Memory B cell (primary cell): ENCODE measurements around the gene TRO.

ENCODE experiments used
- ATAC-seq: fragments of 150-1000 bp; cut with Tn5 transposase; 2 replicates; pipeline ENCODE4 v1.10.0; 2021; ENCODE audit warnings: low read depth, mild to moderate bottlenecking, moderate library complexity
- DNase-seq, 2 donors: peaks; one replicate each; pipeline ENCODE4 v3.0.0; 2022; ENCODE audit warnings: low spot score in 2 of 2
- H3K27ac Mint-ChIP-seq: one replicate; pipeline ENCODE4 v1.8.0; 2022; ENCODE audit warnings: mild to moderate bottlenecking, moderate library complexity, mixed read lengths
- H3K27me3 Mint-ChIP-seq: one replicate; pipeline ENCODE4 v1.8.0; 2022; ENCODE audit warnings: mixed read lengths
- H3K36me3 Mint-ChIP-seq: one replicate; pipeline ENCODE4 v1.8.0; 2022; ENCODE audit warnings: mild to moderate bottlenecking, mixed read lengths
- H3K4me1 Mint-ChIP-seq: one replicate; pipeline ENCODE4 v1.8.0; 2022; ENCODE audit warnings: mixed read lengths
- H3K4me3 Mint-ChIP-seq: one replicate; pipeline ENCODE4 v1.8.0; 2022; ENCODE audit warnings: mild to moderate bottlenecking, moderate library complexity, mixed read lengths
- H3K9me3 Mint-ChIP-seq: one replicate; pipeline ENCODE4 v1.8.0; 2022; ENCODE audit warnings: mixed read lengths

Gene TRO

GRCh38 chrX:54933150-54933826, 12.7 kb downstream of the TRO start:
- Mint-ChIP-seq H3K4me1 (no peaks in the 10 kb centered on the region), H3K9me3 (no peaks in the 10 kb centered on the region), H3K4me3 (no peak overlapping the region), H3K27me3 (no peaks in the 10 kb centered on the region), H3K27ac (no peak overlapping the region), H3K36me3 (no peaks in the 10 kb centered on the region)
- ATAC-seq (no peak), DNase-seq (no peak)

- Mint-ChIP-seq H3K4me3 (no peak overlapping the region), H3K4me1 (no peaks in the 10 kb centered on the region), H3K36me3 (no peaks in the 10 kb centered on the region), H3K9me3 (no peaks in the 10 kb centered on the region), H3K27ac (no peak overlapping the region), H3K27me3 (no peaks in the 10 kb centered on the region)
- ATAC-seq: no peak
- DNase-seq: no peak
These were observed 13.4 kb downstream of the TRO start for GRCh38 chrX:54934058-54934457.

- Mint-ChIP-seq H3K27ac (no peak overlapping the region), H3K4me1 (no peaks in the 10 kb centered on the region), H3K4me3 (no peak overlapping the region), H3K9me3 (no peaks in the 10 kb centered on the region), H3K36me3 (no peaks in the 10 kb centered on the region), H3K27me3 (no peaks in the 10 kb centered on the region)
- DNase-seq: no peak
- no peak for ATAC-seq
These were observed 14.3 kb downstream of the TRO start for GRCh38 chrX:54934890-54935289.

- H3K4me3 Mint-ChIP-seq: no peak overlapping the region
These were observed 14.7 kb downstream of the TRO start for GRCh38 chrX:54935306-54935705.

GRCh38 chrX:54937416-54937815, 16.8 kb downstream of the TRO start:
- H3K27me3 Mint-ChIP-seq: no peaks in the 10 kb centered on the region
- H3K4me1 Mint-ChIP-seq: no peaks in the 10 kb centered on the region
- H3K9me3 Mint-ChIP-seq: no peaks in the 10 kb centered on the region
- H3K27ac Mint-ChIP-seq: no peak overlapping the region
- DNase-seq (no peak), ATAC-seq (no peak)
- H3K36me3 Mint-ChIP-seq: no peaks in the 10 kb centered on the region
- H3K4me3 Mint-ChIP-seq: no peak overlapping the region

More at GRCh38 chrX:54935306-54935705, 14.7 kb downstream of the TRO start:
- no peaks in the 10 kb centered on the region for H3K4me1 Mint-ChIP-seq
- no peaks in the 10 kb centered on the region for H3K36me3 Mint-ChIP-seq
- DNase-seq (no peak), ATAC-seq (no peak)
- H3K27ac Mint-ChIP-seq: no peak overlapping the region
- no peaks in the 10 kb centered on the region for H3K9me3 Mint-ChIP-seq
- no peaks in the 10 kb centered on the region for H3K27me3 Mint-ChIP-seq

- ATAC-seq: no peak
These were observed 24.2 kb downstream of the TRO start for GRCh38 chrX:54944816-54945215.

GRCh38 chrX:54945224-54945623, 24.6 kb downstream of the TRO start:
- Mint-ChIP-seq H3K36me3 (no peaks in the 10 kb centered on the region), H3K4me3 (no peak overlapping the region), H3K4me1 (no peaks in the 10 kb centered on the region), H3K27me3 (no peaks in the 10 kb centered on the region), H3K27ac (no peak overlapping the region), H3K9me3 (no peaks in the 10 kb centered on the region)
- ATAC-seq (no peak), DNase-seq (no peak)

More at GRCh38 chrX:54944816-54945215, 24.2 kb downstream of the TRO start:
- Mint-ChIP-seq H3K9me3 (no peaks in the 10 kb centered on the region), H3K27ac (no peak overlapping the region), H3K4me3 (no peak overlapping the region), H3K4me1 (no peaks in the 10 kb centered on the region), H3K27me3 (no peaks in the 10 kb centered on the region), H3K36me3 (no peaks in the 10 kb centered on the region)
- no peak for DNase-seq

GRCh38 chrX:54950730-54951375, 30.2 kb downstream of the TRO start:
- Mint-ChIP-seq H3K36me3 (no peaks in the 10 kb centered on the region), H3K9me3 (no peaks in the 10 kb centered on the region), H3K4me1 (no peaks in the 10 kb centered on the region)

GRCh38 chrX:54961750-54962149, 41.1 kb downstream of the TRO start:
- H3K9me3 Mint-ChIP-seq: no peaks in the 10 kb centered on the region
- H3K27ac Mint-ChIP-seq: no peak overlapping the region
- DNase-seq (no peak), ATAC-seq (no peak)
- H3K27me3 Mint-ChIP-seq: peaks cover 2% of the 10 kb centered on the region
- H3K4me1 Mint-ChIP-seq: no peaks in the 10 kb centered on the region
- H3K4me3 Mint-ChIP-seq: no peak overlapping the region
- H3K36me3 Mint-ChIP-seq: peaks cover 6% of the 10 kb centered on the region

More at GRCh38 chrX:54950730-54951375, 30.2 kb downstream of the TRO start:
- H3K27me3 Mint-ChIP-seq: no peaks in the 10 kb centered on the region
- DNase-seq: no peak
- H3K27ac Mint-ChIP-seq: peak overlapping the region; percentile 46
- no peak overlapping the region for H3K4me3 Mint-ChIP-seq
- no peak for ATAC-seq

GRCh38 chrX:54964766-54965497, 44.3 kb downstream of the TRO start:
- no peaks in the 10 kb centered on the region for H3K4me1 Mint-ChIP-seq
- peaks cover 1% of the 10 kb centered on the region for H3K9me3 Mint-ChIP-seq
- H3K36me3 Mint-ChIP-seq: peaks cover 3% of the 10 kb centered on the region
- H3K4me3 Mint-ChIP-seq: no peak overlapping the region
- H3K27me3 Mint-ChIP-seq: peaks cover 2% of the 10 kb centered on the region
- no peak overlapping the region for H3K27ac Mint-ChIP-seq
- ATAC-seq (no peak), DNase-seq (no peak)

- no peak overlapping the region for H3K4me3 Mint-ChIP-seq
- H3K27ac Mint-ChIP-seq: no peak overlapping the region
- no peak for ATAC-seq
- DNase-seq: no peak
- no peaks in the 10 kb centered on the region for H3K27me3 Mint-ChIP-seq
- peaks cover 2% of the 10 kb centered on the region for H3K36me3 Mint-ChIP-seq
- no peaks in the 10 kb centered on the region for H3K4me1 Mint-ChIP-seq
- no peaks in the 10 kb centered on the region for H3K9me3 Mint-ChIP-seq
These were observed 56.8 kb downstream of the TRO start for GRCh38 chrX:54977387-54977786.

GRCh38 chrX:54978448-54978847, 57.8 kb downstream of the TRO start:
- DNase-seq: no peak
- H3K36me3 Mint-ChIP-seq: no peaks in the 10 kb centered on the region
- no peak overlapping the region for H3K27ac Mint-ChIP-seq
- no peak for ATAC-seq
- no peaks in the 10 kb centered on the region for H3K27me3 Mint-ChIP-seq
- H3K9me3 Mint-ChIP-seq: no peaks in the 10 kb centered on the region
- no peak overlapping the region for H3K4me3 Mint-ChIP-seq
- H3K4me1 Mint-ChIP-seq: no peaks in the 10 kb centered on the region

- Mint-ChIP-seq H3K4me1 (no peaks in the 10 kb centered on the region), H3K36me3 (no peaks in the 10 kb centered on the region), H3K27me3 (no peaks in the 10 kb centered on the region), H3K27ac (no peak overlapping the region), H3K4me3 (no peak overlapping the region), H3K9me3 (no peaks in the 10 kb centered on the region)
- ATAC-seq (no peak), DNase-seq (no peak)
These were observed 58.8 kb downstream of the TRO start for GRCh38 chrX:54979432-54979831.

GRCh38 chrX:54980334-54980733, 59.7 kb downstream of the TRO start:
- ATAC-seq (no peak), DNase-seq (no peak)
- Mint-ChIP-seq H3K27ac (no peak overlapping the region), H3K4me1 (no peaks in the 10 kb centered on the region), H3K36me3 (no peaks in the 10 kb centered on the region), H3K4me3 (no peak overlapping the region), H3K9me3 (no peaks in the 10 kb centered on the region), H3K27me3 (no peaks in the 10 kb centered on the region)
